Activated T-cell treated with anti-CD3 and anti-CD28 coated beads, Interleukin-2, amount 50 U/mL, for 24 hours (primary cell): ENCODE measurements around the gene PCK2.

Source experiments
- DNase-seq: peaks from one replicate; pipeline ENCODE4 v3.0.0-alpha.2; 2020
- H3K27ac Mint-ChIP-seq: 2 replicates; pipeline ENCODE4 v1.8.0; 2020; ENCODE audit warnings: mild to moderate bottlenecking, mixed read lengths
- H3K27me3 Mint-ChIP-seq: 2 replicates; pipeline ENCODE4 v1.8.0; 2020; ENCODE audit warnings: mixed read lengths
- H3K36me3 Mint-ChIP-seq: 2 replicates; pipeline ENCODE4 v1.8.0; 2020; ENCODE audit warnings: low read depth, mixed read lengths
- H3K4me1 Mint-ChIP-seq: 2 replicates; pipeline ENCODE4 v1.8.0; 2020; ENCODE audit warnings: low read depth, mixed read lengths
- H3K4me3 Mint-ChIP-seq: 2 replicates; pipeline ENCODE4 v1.8.0; 2020; ENCODE audit warnings: mild to moderate bottlenecking, moderate library complexity, mixed read lengths
- H3K9me3 Mint-ChIP-seq: 2 replicates; pipeline ENCODE4 v1.8.0; 2020; ENCODE audit warnings: mixed read lengths

The PCK2 gene

DNA sequence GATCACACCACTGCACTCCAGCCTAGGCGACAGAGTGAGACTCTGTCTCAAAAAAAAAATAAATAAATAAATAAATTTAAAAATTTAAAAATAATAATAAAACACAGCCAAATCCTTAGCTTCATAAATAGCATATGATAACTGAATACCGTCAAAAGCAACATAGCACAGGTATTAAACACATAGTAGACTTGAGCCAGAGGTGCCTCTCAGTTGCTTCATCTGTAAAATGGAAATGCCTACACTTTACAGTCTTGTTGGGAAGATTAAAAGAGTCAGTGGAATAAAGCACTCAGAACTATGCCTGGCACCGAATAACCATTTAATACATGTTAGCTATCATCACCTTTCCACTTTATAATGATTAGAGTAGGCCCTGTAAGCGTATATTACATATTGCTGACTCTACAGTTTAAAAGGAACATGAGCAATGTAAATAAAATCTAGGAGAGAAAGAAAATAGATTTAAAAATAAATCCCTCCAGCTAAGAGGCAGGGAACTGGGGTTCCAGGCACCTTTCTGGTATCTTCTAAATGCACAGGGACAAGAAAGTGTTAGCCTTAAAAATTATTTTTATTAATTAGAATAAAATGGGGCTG, 12.7 kb downstream of the PCK2 start:
- no peaks in the 10 kb centered on the region for H3K27me3 Mint-ChIP-seq
- H3K4me1 Mint-ChIP-seq: peaks cover 23% of the 10 kb centered on the region
- no peak overlapping the region for H3K27ac Mint-ChIP-seq
- DNase-seq: no peak
- peaks cover 32% of the 10 kb centered on the region for H3K36me3 Mint-ChIP-seq
- no peak overlapping the region for H3K4me3 Mint-ChIP-seq
- no peaks in the 10 kb centered on the region for H3K9me3 Mint-ChIP-seq

- Mint-ChIP-seq H3K27ac (peak overlapping the region; percentile 95), H3K4me1 (peaks cover 23% of the 10 kb centered on the region), H3K4me3 (peak overlapping the region; percentile 52), H3K9me3 (no peaks in the 10 kb centered on the region), H3K27me3 (no peaks in the 10 kb centered on the region), H3K36me3 (peaks cover 19% of the 10 kb centered on the region)
- DNase-seq: no peak
These were observed 14.3 kb downstream of the PCK2 start for GRCh38 chr14:24108336-24108874.

DNA sequence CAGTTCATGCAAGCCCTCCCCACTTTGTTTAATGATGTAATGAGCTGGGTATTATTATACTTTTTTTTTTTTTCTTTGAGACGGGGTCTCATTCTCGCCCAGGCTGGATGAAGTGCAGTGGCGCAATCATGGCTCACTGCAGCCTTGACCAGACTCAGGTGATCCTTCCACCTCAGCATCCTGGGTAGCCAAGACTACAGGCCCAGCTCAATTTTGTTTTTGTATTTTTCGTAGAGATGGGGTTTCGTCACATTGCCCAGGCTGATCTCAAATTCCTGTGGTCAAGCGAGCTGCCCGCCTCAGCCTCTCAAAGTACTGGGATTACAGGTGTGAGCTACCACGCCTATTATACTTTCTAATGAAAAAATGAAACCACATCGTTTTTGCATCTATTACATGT, 15.9 kb downstream of the PCK2 start:
- Mint-ChIP-seq H3K4me1 (peaks cover 25% of the 10 kb centered on the region), H3K9me3 (no peaks in the 10 kb centered on the region), H3K27me3 (no peaks in the 10 kb centered on the region), H3K27ac (no peak overlapping the region), H3K4me3 (no peak overlapping the region), H3K36me3 (peaks cover 15% of the 10 kb centered on the region)
- DNase-seq: no peak

- Mint-ChIP-seq H3K36me3 (peaks cover 17% of the 10 kb centered on the region), H3K4me3 (no peak overlapping the region), H3K27ac (no peak overlapping the region), H3K27me3 (no peaks in the 10 kb centered on the region), H3K9me3 (no peaks in the 10 kb centered on the region), H3K4me1 (peaks cover 30% of the 10 kb centered on the region)
- no peak for DNase-seq
These were observed 16.4 kb downstream of the PCK2 start for GRCh38 chr14:24110523-24110922.

- H3K27ac Mint-ChIP-seq: peak overlapping the region; percentile 99
- H3K36me3 Mint-ChIP-seq: peaks cover 44% of the 10 kb centered on the region
- no peaks in the 10 kb centered on the region for H3K9me3 Mint-ChIP-seq
- peak overlapping the region; percentile 90 for H3K4me3 Mint-ChIP-seq
- no peak for DNase-seq
- no peaks in the 10 kb centered on the region for H3K27me3 Mint-ChIP-seq
- H3K4me1 Mint-ChIP-seq: peaks cover 39% of the 10 kb centered on the region
These were observed 19.3 kb downstream of the PCK2 start for GRCh38 chr14:24113379-24113800.

- Mint-ChIP-seq H3K9me3 (no peaks in the 10 kb centered on the region), H3K4me1 (peaks cover 33% of the 10 kb centered on the region), H3K4me3 (peak overlapping the region; percentile 90), H3K27ac (peak overlapping the region; percentile 99), H3K36me3 (peaks cover 50% of the 10 kb centered on the region), H3K27me3 (no peaks in the 10 kb centered on the region)
- DNase-seq: peak; percentile 85
These were observed 19.9 kb downstream of the PCK2 start for GRCh38 chr14:24113801-24114531.

GRCh38 chr14:24114532-24115421, 20.7 kb downstream of the PCK2 start, which contains the start of the genes DCAF11 and NRL:
TSS of gene DCAF11 (plus strand) at chr14:24114777. CDS start at chr14:24115595, 818 bp downstream.
TSS of gene NRL (minus strand) at chr14:24114949. CDS start at chr14:24082848, 32,101 bp downstream.
- peak; percentile 98 for DNase-seq
- H3K27me3 Mint-ChIP-seq: no peaks in the 10 kb centered on the region
- peaks cover 27% of the 10 kb centered on the region for H3K4me1 Mint-ChIP-seq
- peaks cover 58% of the 10 kb centered on the region for H3K36me3 Mint-ChIP-seq
- peak within 1 kb of the TSS; percentile 99 for H3K27ac Mint-ChIP-seq
- H3K4me3 Mint-ChIP-seq: peak within 1 kb of the TSS; percentile 90
- H3K9me3 Mint-ChIP-seq: no peaks in the 10 kb centered on the region

- H3K9me3 Mint-ChIP-seq: no peaks in the 10 kb centered on the region
- peak overlapping the region; percentile 90 for H3K4me3 Mint-ChIP-seq
- H3K27ac Mint-ChIP-seq: peak overlapping the region; percentile 99
- peaks cover 25% of the 10 kb centered on the region for H3K4me1 Mint-ChIP-seq
- DNase-seq: no peak
- H3K27me3 Mint-ChIP-seq: no peaks in the 10 kb centered on the region
- H3K36me3 Mint-ChIP-seq: peaks cover 62% of the 10 kb centered on the region
These were observed 21.5 kb downstream of the PCK2 start for GRCh38 chr14:24115422-24116127.

- H3K4me3 Mint-ChIP-seq: peak overlapping the region; percentile 90
- H3K4me1 Mint-ChIP-seq: peaks cover 24% of the 10 kb centered on the region
- peaks cover 69% of the 10 kb centered on the region for H3K36me3 Mint-ChIP-seq
- H3K27ac Mint-ChIP-seq: peak overlapping the region; percentile 99
- H3K27me3 Mint-ChIP-seq: no peaks in the 10 kb centered on the region
- no peaks in the 10 kb centered on the region for H3K9me3 Mint-ChIP-seq
- DNase-seq: no peak
These were observed 22.2 kb downstream of the PCK2 start for GRCh38 chr14:24116128-24116814.

DNA sequence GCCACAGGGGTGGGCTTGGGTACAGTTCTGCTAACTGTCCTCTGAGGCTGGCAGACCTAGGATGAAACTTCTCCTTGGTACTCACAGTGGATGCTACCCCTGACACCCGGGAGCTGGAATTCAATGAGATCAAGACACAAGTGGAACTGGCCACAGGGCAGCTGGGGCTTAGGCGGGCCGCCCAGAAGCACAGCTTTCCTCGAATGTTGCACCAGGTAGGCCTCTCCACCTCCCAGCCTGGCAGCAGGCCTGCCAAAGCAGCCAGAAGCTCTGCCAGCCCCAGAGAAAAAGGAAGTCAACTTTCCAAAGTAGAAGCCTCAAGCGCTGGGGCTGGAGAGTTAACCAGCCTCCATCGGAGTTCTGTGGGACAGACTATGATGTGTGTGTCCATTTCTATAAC, 23.1 kb downstream of the PCK2 start:
- H3K27ac Mint-ChIP-seq: no peak overlapping the region

DNA sequence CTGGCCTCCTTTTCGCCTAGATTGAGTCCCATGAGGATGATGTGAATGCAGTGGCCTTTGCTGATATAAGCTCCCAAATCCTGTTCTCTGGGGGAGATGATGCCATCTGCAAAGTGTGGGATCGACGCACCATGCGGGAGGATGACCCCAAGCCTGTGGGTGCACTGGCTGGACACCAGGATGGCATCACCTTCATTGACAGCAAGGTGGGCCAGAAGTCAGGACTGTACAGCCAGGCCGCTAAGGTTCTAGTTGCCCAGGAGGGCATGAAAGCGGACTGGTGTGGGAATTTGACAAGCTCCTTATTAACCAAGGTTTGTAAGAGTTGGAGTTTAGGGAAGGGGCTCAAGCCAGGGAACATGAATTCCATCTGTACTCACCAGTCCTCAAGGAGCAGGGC, 25.6 kb downstream of the PCK2 start:
- H3K4me1 Mint-ChIP-seq: peaks cover 24% of the 10 kb centered on the region
- no peak overlapping the region for H3K4me3 Mint-ChIP-seq
- no peaks in the 10 kb centered on the region for H3K27me3 Mint-ChIP-seq
- peaks cover 89% of the 10 kb centered on the region for H3K36me3 Mint-ChIP-seq
- H3K9me3 Mint-ChIP-seq: no peaks in the 10 kb centered on the region
- H3K27ac Mint-ChIP-seq: no peak overlapping the region
- no peak for DNase-seq

More for the DNA sequence above, 23.1 kb downstream of the PCK2 start:
- peaks cover 24% of the 10 kb centered on the region for H3K4me1 Mint-ChIP-seq
- no peak for DNase-seq
- peaks cover 78% of the 10 kb centered on the region for H3K36me3 Mint-ChIP-seq
- no peak overlapping the region for H3K4me3 Mint-ChIP-seq
- H3K9me3 Mint-ChIP-seq: no peaks in the 10 kb centered on the region
- no peaks in the 10 kb centered on the region for H3K27me3 Mint-ChIP-seq

GRCh38 chr14:24121210-24121609, 27.1 kb downstream of the PCK2 start:
- Mint-ChIP-seq H3K9me3 (no peaks in the 10 kb centered on the region), H3K27ac (no peak overlapping the region), H3K4me3 (no peak overlapping the region), H3K36me3 (peaks cover 80% of the 10 kb centered on the region), H3K4me1 (peaks cover 10% of the 10 kb centered on the region), H3K27me3 (no peaks in the 10 kb centered on the region)
- no peak for DNase-seq

DNA sequence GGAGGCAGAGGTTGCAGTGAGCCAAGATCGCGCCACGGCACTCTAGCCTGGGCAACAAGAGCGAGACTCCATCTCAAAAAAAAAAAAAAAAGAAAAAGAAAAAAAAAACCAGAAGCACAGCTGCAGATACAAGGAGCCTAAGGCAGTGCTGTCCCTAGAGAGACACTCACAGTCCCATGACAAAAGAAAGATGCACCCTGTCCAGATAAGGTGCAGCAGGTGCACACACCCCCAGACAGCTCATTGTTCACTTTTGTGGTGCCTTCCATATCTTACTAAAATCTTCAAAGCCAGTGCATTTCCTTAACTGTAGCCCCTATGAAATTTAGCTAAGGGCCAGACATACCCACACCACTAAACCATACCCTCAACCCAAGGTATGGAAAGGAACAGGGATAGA, 28.3 kb downstream of the PCK2 start:
- no peak overlapping the region for H3K4me3 Mint-ChIP-seq
- H3K27ac Mint-ChIP-seq: peak overlapping the region; percentile 37
- no peaks in the 10 kb centered on the region for H3K4me1 Mint-ChIP-seq
- H3K27me3 Mint-ChIP-seq: no peaks in the 10 kb centered on the region
- H3K36me3 Mint-ChIP-seq: peaks cover 69% of the 10 kb centered on the region
- no peak for DNase-seq
- no peaks in the 10 kb centered on the region for H3K9me3 Mint-ChIP-seq
